Effector CD8-positive, alpha-beta T cell (primary cell): ENCODE measurements around the gene KCNC1.

Experiments used
- DNase-seq: peaks from one replicate; lab custom pipeline; 2025; lab: John Stamatoyannopoulos, UW

KCNC1 gene

GRCh38 chr11:17822401-17822781 is 87.8 kb downstream of the KCNC1 start:
- no peak for DNase-seq

- no peak for DNase-seq
Observed at GRCh38 chr11:17827006-17827405, 92.4 kb downstream of the KCNC1 start.

DNA sequence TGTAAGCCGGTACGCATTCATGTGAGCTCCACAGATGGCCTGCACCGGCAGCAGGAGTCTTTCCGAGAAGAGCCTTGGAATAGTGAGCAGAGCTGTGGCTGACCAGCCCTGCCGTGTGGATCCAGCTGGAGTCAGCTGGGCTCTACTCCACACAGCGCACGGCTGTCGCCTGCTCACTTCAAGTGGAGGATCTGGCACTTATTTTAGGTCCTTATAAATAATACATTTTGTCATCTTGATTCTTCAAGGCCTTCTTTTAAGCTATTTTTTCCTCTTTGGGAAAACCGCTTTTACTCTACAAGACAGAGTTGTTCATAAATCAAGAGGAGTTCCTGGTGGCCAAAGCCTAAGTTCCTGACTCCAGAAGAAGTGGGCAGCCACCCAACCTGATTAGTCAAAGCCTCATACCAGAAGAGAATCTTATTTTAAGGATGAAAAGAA is 93.8 kb downstream of the KCNC1 start:
- no peak for DNase-seq

DNA sequence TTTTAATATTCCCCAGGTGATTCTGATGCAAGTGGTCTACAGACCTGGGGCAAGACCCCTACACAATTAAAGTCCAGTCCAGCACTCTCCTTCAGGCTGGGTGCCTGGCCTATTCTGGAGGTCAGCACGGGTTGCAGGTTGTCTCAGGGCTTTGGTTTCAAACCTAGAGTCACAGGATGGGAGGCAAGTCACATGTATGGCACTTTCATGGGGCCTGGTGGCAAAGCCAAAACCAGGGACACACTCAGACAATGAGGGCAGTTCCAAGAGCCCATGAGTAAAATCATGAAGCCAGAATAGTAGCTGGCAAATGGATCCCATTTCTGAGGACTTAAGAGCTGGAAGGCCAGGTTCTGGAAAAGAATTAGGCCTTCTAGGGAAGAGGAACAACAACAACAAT is 96.6 kb downstream of the KCNC1 start:
- no peak for DNase-seq

DNA sequence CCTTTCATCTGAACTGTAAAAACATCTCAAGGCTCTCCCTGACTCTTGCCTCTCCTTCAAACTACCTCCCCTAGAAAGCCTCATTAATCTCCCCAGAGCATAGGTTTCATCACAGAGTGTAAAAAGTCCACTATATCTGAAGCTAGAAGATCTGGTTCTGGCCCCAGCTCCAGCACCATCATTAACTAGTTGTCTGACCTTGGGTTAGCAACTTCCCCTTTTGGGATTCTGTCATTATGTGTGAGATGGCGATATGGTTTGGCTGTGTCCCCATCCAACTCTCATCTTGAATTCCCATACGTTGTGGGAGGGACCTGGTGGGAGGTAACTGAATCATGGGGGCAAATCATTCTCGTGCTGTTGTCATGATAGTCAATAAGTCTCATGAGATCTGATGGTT is 97.3 kb downstream of the KCNC1 start:
- no peak for DNase-seq
